GM18868 (cell line): Measurements from ENCODE around the gene MBOAT7.
"Not testable (repeated sequence)": the region's sequence is repeated elsewhere in the genome, so short reads cannot be mapped to it uniquely, and the experiment has no call there.

ENCODE experiments used
- ATAC-seq: cut with Tn5 transposase; IDR thresholded peaks from one replicate; pipeline ENCODE4 v1.9.1; 2021; ENCODE audit warnings: mild to moderate bottlenecking, moderate library complexity; ENCODE audit not compliant: unreplicated experiment

MBOAT7 gene, protein sequence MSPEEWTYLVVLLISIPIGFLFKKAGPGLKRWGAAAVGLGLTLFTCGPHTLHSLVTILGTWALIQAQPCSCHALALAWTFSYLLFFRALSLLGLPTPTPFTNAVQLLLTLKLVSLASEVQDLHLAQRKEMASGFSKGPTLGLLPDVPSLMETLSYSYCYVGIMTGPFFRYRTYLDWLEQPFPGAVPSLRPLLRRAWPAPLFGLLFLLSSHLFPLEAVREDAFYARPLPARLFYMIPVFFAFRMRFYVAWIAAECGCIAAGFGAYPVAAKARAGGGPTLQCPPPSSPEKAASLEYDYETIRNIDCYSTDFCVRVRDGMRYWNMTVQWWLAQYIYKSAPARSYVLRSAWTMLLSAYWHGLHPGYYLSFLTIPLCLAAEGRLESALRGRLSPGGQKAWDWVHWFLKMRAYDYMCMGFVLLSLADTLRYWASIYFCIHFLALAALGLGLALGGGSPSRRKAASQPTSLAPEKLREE

DNA sequence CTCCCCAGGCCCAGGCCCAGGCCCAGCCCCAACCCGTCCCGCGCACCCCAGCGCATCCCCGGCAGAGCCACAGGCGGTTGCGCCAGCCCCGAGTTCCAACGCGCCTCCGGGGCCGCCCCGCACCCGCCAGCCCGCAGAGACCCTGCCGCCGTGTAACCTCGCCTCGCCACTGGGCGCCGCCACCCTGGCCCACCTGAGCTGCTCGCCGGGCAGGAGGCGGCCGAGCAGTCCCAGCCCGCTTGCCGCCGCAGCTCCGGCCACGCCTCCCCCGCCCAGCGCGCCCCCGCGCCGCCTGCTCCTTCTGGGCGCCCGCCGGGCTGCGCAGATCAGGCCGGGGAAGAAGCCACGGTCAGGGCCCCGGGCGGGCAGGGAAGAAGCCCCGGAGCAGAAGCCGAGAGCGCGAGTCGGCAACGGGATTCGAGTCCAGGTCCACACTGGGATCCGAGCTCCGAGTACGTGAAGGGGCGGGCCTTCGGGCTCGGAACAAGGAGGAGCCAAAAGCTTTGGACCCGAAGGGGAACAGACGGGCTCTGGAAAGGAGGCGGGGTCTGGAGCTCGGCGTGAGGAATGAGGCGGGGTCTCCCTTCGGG, at the start of gene MBOAT7:
TSS of gene MBOAT7 (minus strand) at position 436 of the 590 bp plus-strand sequence. CDS start 1,072 bp downstream, outside the sequence.
- peak; percentile 15 for ATAC-seq

GRCh38 chr19:54233941-54234340, 44.6 kb upstream of the MBOAT7 start:
- no peak for ATAC-seq

- ATAC-seq: no peak
These were observed 41.9 kb upstream of the MBOAT7 start for GRCh38 chr19:54231077-54231931.

GRCh38 chr19:54230031-54230430, 40.7 kb upstream of the MBOAT7 start:
- no peak for ATAC-seq

GRCh38 chr19:54229146-54229545, 39.8 kb upstream of the MBOAT7 start:
- ATAC-seq: no peak

DNA sequence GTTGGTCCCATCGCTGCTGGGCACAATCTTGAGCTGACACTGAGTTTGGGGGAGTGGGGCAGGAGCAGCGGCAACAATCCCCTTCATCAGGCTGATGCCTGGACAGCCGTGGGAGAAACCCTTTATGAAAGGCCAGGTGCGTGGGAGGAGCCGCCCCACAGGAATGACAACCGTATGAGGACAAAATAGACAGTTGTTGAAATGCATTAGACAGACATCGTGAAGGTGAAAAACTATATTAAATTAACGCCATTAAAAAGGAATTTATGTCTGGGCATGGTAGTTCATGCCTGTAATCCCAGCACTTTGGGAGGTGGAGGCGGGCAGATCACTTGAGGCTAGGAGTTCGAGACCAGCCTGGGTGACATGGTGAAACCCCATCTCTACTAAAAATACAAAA, 35.2 kb upstream of the MBOAT7 start:
- not testable (repeated sequence) for ATAC-seq

- ATAC-seq: not testable (repeated sequence)
These were observed 34.5 kb upstream of the MBOAT7 start for GRCh38 chr19:54223937-54224281.

- not testable (repeated sequence) for ATAC-seq
These were observed 34.0 kb upstream of the MBOAT7 start for GRCh38 chr19:54223277-54223936.

- not testable (repeated sequence) for ATAC-seq
These were observed 33.3 kb upstream of the MBOAT7 start, which contains the start of gene LILRB3 for GRCh38 chr19:54222474-54223276. TSS of gene LILRB3 (minus strand) at chr19:54223007. CDS start at chr19:54222976, 31 bp downstream.

DNA sequence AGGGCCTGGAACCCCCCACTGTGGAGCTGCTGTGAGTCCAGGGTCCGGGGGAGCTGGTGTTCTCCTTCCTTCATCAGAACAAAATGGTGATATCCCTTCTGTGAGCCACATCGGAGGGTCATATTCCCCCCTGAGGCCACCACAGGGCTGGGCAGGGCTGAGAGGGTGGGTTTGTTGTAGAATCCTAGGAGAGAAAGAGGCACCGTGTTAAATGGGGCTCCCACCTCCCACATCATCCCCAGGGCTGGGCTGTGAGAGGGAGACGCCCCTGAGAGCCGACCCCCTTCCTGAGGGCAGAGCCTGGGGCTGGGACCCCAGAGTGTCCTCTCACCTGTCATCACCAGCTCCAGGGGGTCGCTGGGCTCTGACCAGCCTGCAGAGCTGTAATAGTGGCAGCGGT, 32.6 kb upstream of the MBOAT7 start:
- not testable (repeated sequence) for ATAC-seq

- not testable (repeated sequence) for ATAC-seq
These were observed 30.3 kb upstream of the MBOAT7 start for GRCh38 chr19:54219702-54220101.

- ATAC-seq: no peak
These were observed 29.7 kb upstream of the MBOAT7 start for GRCh38 chr19:54218960-54219661.

GRCh38 chr19:54218259-54218658, 28.9 kb upstream of the MBOAT7 start:
- ATAC-seq: no peak

DNA sequence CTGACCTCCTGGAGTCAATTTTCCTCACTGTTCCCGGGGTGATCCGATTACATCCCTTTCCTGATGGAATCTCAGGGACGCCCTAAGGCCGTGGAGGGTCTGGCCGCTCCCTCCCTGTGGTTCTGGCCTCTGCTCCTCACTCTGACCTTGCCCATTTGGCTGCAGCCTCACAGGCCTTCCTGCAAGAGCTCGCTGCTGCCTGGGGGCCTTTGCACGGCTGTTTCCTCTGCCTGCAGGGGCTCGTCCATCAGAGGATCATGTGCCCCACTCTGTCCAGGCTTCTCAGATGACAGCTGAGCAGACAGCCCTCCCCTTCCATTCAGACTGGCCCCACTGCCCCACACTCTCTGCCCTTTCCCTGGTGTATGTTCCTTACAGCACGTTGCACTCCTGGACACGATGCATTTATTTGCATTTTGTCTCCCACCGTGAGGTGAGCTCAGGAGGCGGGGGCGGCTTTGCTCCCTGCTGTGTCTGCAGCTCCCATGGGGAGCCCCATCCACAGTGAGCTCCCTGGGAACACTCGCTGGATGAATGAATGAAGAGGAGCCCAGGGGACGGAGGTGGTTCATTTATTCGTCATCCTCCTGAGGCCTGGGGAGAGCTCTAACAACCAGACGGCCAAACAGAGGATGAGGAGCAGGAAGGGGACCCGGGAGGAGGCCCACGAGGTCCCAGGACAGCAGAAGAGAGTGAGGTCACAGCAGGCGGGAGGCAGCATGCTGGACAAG, 28.3 kb upstream of the MBOAT7 start:
- ATAC-seq: not testable (repeated sequence)

- no peak for ATAC-seq
These were observed 27.5 kb upstream of the MBOAT7 start for GRCh38 chr19:54216869-54217268.

DNA sequence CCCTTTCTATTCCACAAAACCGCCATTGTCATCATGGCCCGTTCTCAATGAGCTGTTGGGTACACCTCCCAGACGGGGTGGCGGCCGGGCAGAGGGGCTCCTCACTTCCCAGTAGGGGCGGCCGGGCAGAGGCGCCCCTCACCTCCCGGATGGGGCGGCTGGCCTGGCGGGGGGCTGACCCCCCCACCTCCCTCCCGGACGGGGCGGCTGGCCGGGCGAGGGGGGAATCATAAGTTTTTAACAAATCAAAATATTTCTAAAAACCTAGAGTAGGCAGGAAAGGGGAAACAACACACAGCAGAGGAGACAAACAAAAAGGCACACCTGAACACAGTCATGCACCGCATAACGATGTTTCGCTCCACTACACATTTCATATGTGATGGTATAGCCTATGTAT, 25.4 kb upstream of the MBOAT7 start:
- not testable (repeated sequence) for ATAC-seq

DNA sequence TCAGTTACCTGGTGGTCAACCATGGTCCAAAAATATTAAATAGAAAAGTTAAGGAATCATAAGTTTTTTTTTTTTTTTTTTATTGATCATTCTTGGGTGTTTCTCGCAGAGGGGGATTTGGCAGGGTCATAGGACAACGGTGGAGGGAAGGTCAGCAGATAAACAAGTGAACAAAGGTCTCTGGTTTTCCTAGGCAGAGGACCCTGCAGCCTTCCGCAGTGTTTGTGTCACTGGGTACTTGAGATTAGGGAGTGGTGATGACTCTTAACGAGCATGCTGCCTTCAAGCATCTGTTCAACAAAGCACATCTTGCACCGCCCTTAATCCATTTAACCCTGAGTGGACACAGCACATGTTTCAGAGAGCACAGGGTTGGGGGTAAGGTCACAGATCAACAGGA, 24.8 kb upstream of the MBOAT7 start:
- ATAC-seq: not testable (repeated sequence)

- ATAC-seq: no peak
These were observed 21.9 kb upstream of the MBOAT7 start for GRCh38 chr19:54211235-54211634.
